ENCODE measurements around the gene TUBB2B. TPM values are rescaled to one million over a fixed set of nuclear protein-coding genes. Genes with fewer than 3 reads are reported as not detected.

Gene TUBB2B
- total and polyA plus RNA-seq, 7 donors, result 2.3 to 24.9 (median 12.7) TPM

GRCh38 chr6:3205913-3206312, 21.5 kb downstream of the TUBB2B start:
- no peak overlapping the region for H3K27ac ChIP-seq
- H3K9me3 ChIP-seq, result no peaks in the 10 kb centered on the region
- intact Hi-C loops (cut with DNase I), result loop anchor here (5.0 kb wide), 1 partner anchor 44 kb away; no protein-coding TSS in a partner anchor
- no peak for TF ChIP-seq EP300 (IDR thresholded peaks at IDR 0.05)
- no peak for TF ChIP-seq POLR2A (IDR thresholded peaks at IDR 0.05)
- no peak for TF ChIP-seq CTCF (IDR thresholded peaks at IDR 0.05)
- TF ChIP-seq POLR2AphosphoS5 (IDR thresholded peaks at IDR 0.05), result no peak
- peaks cover 0 to 17% (median 9%) of the 10 kb centered on the region in 4 donors for H3K4me1 ChIP-seq
- H3K4me3 ChIP-seq, result no peak overlapping the region
- 87 to 89% methylated on average over 4 of the region's 4 CpGs for WGBS, 2 donors
- no peaks in the 10 kb centered on the region for H3K36me3 ChIP-seq
- H3K27me3 ChIP-seq, result no peaks in the 10 kb centered on the region
- no peak for DNase-seq

DNA sequence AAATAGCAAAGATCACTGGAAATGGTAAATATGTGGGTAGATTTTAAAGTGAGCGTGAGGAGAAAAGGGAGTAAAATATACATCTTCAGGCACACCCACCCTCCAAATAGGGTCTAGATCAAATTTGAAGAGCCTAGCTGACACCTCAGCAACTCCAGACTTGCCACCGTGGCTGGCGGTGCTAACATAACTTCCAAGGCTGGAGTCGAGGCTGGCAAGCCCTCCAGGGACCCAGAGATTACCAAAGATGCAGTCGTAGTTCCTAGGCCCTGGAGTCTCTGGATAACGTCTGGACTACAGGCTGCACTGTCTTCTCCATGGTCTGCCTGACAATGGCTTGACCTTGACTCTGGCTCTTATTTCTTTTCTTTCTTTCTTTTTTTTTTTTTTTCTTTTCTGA, 22.5 kb downstream of the TUBB2B start:
- no peaks in the 10 kb centered on the region for H3K27me3 ChIP-seq
- no peak overlapping the region for H3K27ac ChIP-seq
- TF ChIP-seq EP300 (IDR thresholded peaks at IDR 0.05), result no peak
- TF ChIP-seq CTCF (IDR thresholded peaks at IDR 0.05), result no peak
- TF ChIP-seq POLR2A (IDR thresholded peaks at IDR 0.05), result no peak
- TF ChIP-seq POLR2AphosphoS5 (IDR thresholded peaks at IDR 0.05), result no peak
- no peak overlapping the region for H3K4me3 ChIP-seq
- H3K36me3 ChIP-seq, result no peaks in the 10 kb centered on the region
- H3K4me1 ChIP-seq, result peaks cover 0 to 17% (median 9%) of the 10 kb centered on the region in 4 donors
- 90 to 94% methylated on average over 6 of the region's 6 CpGs for WGBS, 2 donors
- intact Hi-C loops (cut with DNase I), result loop anchor here (5.0 kb wide), 1 partner anchor 43 kb away; no protein-coding TSS in a partner anchor
- H3K9me3 ChIP-seq, result no peaks in the 10 kb centered on the region
- DNase-seq, result no peak

DNA sequence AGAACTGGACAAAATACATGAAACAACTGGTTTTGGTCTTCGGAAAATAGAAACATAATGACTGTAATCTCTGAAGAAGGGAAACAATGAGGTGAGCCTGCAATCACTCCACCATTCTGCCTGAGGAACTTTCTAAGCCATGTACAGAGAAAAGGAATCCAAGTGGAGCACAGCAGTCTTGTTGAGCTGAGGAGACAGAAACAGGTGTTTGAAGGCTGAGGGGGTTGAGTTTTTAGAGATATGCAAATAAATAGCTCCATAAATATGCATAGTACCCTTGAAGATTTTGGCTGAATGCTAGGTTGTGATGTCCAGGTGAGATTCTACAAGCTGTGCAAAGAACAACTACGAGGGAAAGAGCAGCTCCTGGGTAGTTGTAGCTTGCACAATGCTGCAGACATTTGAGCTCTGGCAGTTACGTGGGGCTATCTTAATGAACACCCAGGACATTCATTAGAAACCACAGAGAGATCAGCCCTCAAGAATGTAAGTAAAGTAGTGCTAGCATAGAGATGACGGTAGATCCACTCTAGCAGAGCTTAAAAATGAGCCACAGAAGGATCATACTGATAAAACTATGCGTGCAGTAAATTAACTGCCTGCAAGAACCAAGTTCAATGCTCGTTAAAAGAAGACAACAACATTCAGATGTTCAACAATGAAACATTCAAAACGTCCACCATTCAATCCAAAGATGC, 24.3 kb downstream of the TUBB2B start:
- Histone ChIP-seq H3K36me3 (no peaks in the 10 kb centered on the region), H3K27me3 (no peaks in the 10 kb centered on the region), H3K4me3 (no peak overlapping the region), H3K9me3 (peaks cover 0 to 4% (median 0%) of the 10 kb centered on the region in 4 donors), H3K27ac (no peak overlapping the region), H3K4me1 (peaks cover 0 to 3% (median 0%) of the 10 kb centered on the region in 4 donors)
- no peak for TF ChIP-seq CTCF (IDR thresholded peaks at IDR 0.05)
- no peak for TF ChIP-seq POLR2AphosphoS5 (IDR thresholded peaks at IDR 0.05)
- no peak for TF ChIP-seq EP300 (IDR thresholded peaks at IDR 0.05)
- TF ChIP-seq POLR2A (IDR thresholded peaks at IDR 0.05), result no peak
- WGBS, 2 donors, result 73 to 75% methylated on average over 7 of the region's 7 CpGs
- intact Hi-C loops (cut with DNase I), result no loop called here
- no peak for DNase-seq

DNA sequence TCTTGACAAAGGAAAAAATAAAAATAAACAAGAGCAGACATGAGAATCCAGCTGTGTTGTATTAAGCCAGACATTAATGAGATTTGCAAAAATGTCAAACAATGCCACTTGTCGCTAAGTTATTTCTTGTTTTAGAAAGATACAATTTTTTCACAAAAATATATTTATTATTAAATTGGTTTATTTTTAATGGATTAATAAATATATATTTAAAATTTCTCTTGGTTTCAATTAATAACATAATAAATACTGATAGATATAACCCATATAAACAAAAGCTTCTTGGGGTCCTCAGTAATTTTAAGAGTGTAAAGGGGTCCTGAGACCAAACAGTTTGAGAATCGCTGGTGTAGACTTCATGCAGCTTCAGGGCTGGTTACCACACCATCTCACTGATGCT, 26.1 kb downstream of the TUBB2B start:
- WGBS, 2 donors, result 88 to 91% methylated on average over 2 of the region's 2 CpGs
- H3K27me3 ChIP-seq, result no peaks in the 10 kb centered on the region
- no peak overlapping the region for H3K27ac ChIP-seq
- H3K36me3 ChIP-seq, result no peaks in the 10 kb centered on the region
- H3K9me3 ChIP-seq, result peaks cover 0 to 4% (median 0%) of the 10 kb centered on the region in 4 donors
- no peak for TF ChIP-seq POLR2A (IDR thresholded peaks at IDR 0.05)
- no peak for TF ChIP-seq POLR2AphosphoS5 (IDR thresholded peaks at IDR 0.05)
- TF ChIP-seq CTCF (IDR thresholded peaks at IDR 0.05), result no peak
- no peaks in the 10 kb centered on the region for H3K4me1 ChIP-seq
- intact Hi-C loops (cut with DNase I), result no loop called here
- no peak overlapping the region for H3K4me3 ChIP-seq
- no peak for DNase-seq

- peaks cover 0 to 4% (median 0%) of the 10 kb centered on the region in 4 donors for H3K9me3 ChIP-seq
- no peak overlapping the region for H3K27ac ChIP-seq
- DNase-seq, result no peak
- H3K27me3 ChIP-seq, result no peaks in the 10 kb centered on the region
- TF ChIP-seq EP300 (IDR thresholded peaks at IDR 0.05) (no peak), POLR2A (IDR thresholded peaks at IDR 0.05) (no peak), POLR2AphosphoS5 (IDR thresholded peaks at IDR 0.05) (no peak), CTCF (IDR thresholded peaks at IDR 0.05) (no peak)
- no peak overlapping the region for H3K4me3 ChIP-seq
- intact Hi-C loops (cut with DNase I), result no loop called here
- H3K36me3 ChIP-seq, result no peaks in the 10 kb centered on the region
- no peaks in the 10 kb centered on the region for H3K4me1 ChIP-seq
Observed at GRCh38 chr6:3200682-3201081, 26.8 kb downstream of the TUBB2B start.

All from sigmoid colon (tissue), 7 donors.